SKM-1 treated with dmso at 0.1 percent for 144 hours (cell line): ENCODE measurements around the gene LAMA5.
"Not testable (repeated sequence)": the region's sequence is repeated elsewhere in the genome, so short reads cannot be mapped to it uniquely, and the experiment has no call there.

Experiments
- DNase-seq: peaks from one replicate; lab custom pipeline; 2025; ENCODE audit not compliant: unreplicated experiment; lab: John Stamatoyannopoulos, UW

Gene LAMA5

DNA sequence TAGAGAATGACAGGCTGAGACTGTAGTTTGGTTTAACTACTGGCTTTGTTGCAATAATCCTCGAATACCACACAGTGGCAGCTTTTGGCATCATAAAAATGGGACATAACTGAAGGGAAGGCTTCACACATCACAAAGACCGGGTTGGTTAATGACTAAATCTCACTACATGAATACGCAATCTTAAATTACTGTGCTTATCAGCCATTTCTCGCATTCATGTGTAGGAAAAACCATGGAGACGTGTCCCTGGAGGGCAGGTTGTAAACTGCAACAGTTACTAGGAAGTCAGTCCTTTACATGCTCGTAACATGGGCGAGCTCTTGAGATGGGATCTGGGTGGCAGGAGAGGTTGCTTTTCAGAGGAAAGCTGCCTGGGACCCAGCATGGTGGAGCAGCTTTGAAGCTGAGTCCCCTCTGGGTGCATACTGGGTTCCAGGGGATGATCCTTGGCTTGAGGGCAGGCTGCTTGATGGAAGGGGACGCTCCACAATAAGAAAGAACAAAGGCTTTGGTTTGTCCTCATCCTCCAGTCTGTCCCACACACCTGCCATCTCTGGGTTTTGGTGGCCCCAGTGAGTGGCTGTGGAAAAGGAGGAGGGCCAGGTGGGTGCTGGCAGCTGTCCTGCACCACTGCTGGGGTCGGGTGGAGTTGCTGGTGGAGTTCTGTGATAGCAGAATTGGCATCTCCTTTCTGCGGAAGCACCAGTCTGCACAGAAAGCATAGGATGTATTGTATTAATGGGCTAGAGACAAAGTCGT is 21.9 kb upstream of the LAMA5 start:
- DNase-seq = no peak

DNA sequence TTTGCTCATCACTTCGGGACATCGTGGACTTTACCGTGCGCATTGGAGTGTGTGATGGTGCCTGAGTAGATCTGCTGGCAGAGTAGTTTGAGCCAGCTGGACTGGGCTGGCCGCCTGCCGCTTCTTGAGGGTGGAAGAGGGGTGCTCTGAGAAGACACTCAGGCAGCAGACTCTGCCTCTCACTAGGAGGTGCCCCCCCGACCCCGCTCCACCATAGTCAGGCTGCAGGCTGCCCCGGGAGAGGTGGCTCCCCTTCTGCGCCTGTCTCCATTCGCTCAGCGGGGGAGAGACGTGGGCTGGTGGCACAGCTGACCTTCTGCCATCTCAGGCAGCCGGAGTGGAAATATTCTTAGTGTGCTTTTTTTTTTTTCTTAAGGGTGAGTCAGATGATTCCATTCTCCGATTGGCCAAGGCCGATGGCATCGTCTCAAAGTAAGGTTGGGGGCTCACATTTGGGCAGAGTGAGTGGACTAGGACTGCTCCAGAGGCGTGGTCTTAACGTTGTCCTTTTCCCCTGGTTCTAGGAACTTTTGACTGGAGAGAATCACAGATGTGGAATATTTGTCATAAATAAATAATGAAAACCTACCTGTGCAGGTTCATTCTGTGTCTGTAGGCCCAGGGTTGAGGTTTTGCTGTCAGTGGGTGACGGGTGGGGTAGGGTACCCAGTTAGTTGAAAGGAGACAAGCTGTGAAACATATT is 21.0 kb upstream of the LAMA5 start:
- DNase-seq = no peak

GRCh38 chr20:62387219-62387913 is 20.3 kb upstream of the LAMA5 start:
- DNase-seq = no peak

- DNase-seq = peak; percentile 88
These were observed 19.5 kb upstream of the LAMA5 start, which contains the start of gene RPS21 for GRCh38 chr20:62386383-62387218. RPS21 (plus strand) TSS chr20:62387103; CDS start chr20:62387339, 236 bp downstream.

DNA sequence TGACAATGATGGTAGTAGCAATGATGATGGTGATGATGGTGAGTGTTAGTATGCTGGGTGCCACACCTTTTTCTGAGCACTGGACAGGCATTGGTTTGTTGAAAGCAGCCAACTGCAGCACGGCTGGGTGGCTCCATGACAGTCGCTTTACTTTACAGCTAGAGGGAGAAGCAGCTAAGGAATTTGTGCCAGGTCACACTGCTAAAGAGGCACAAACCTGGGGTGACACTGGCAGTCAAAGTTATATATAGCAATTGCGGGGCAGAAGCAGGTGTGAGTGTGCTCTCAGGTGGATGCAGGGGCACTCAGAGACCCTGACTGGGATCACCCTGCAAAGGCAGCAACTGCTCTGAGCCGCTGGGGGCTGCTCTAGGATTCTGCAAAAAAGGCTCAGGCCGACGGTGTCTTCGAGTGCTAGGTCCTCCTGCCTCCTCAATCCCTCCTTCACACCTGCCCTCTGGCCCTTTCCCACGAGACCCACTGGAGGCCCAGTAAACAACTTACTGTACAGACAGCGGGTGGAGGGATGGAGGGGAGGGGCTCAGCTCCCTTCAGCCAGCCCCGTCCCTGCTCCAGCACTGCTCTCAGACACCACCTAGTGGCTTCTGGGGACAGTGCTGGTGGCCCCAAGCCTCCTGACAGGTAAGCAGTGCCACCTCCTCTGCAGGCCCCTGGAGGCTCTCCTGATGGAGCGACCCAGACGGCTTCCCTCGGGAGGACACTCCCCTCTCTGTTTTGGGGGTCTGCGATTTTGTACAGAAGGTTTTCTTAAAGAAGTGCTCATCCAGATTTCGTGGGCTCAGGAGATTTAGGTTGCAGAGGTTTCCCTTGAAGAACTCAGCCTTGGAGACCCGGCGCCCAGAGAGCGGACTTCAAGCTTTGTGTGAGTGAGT is 15.4 kb upstream of the LAMA5 start:
- DNase-seq = peak; percentile 74

GRCh38 chr20:62381842-62382241 is 14.7 kb upstream of the LAMA5 start:
- no peak for DNase-seq

GRCh38 chr20:62381202-62381797 is 14.2 kb upstream of the LAMA5 start:
- no peak for DNase-seq

GRCh38 chr20:62378215-62378614 is 11.1 kb upstream of the LAMA5 start:
- DNase-seq = no peak

DNA sequence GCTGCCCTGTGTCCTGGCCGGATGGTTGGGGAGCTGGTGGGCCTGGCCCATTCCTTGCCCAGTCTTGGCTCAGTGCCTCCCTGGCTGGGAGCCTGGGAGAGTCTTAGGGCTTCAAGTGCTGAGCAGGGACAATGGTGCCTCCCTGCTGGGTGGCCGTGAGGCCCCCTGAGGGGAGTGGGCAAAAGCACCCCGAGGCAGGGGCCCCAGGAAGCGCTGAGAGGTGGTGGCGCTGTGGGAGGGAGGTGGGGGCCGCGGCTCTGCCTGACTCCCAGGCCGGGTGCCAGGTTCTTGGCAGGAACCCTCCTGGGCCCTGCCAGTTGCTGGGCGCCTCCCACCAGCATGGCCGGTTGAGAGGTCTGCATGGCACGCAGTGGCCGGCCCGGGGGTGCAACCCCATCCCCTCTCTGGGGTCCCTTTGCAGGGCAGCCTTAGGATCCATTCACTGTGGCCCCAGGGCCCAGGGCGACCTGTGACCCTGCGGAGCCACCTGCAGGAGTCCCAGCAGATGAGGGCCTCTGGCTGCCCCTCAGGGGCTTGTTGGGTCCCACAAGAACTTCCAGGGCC is 10.6 kb upstream of the LAMA5 start:
- DNase-seq = no peak

DNA sequence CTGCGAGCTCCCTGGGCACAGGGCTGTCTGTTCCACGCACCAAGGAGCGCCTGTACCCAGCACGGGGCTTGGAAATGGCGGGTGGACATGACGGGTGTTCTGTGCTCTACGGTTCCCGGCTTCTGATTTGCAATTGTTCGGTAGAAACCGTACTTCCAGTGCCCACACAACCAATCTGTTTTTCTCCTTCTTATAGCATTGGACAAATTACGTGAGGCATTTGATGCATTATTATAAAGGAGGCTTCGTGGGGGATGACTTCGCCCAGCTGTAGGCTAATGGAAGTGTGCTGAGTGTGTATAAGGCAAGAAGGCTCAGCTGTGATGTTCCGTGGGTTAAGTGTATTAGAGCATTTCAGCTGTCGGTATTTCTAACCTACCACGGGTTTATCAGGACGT is 10.0 kb upstream of the LAMA5 start:
- DNase-seq = no peak

- DNase-seq = no peak
These were observed 9.3 kb upstream of the LAMA5 start for GRCh38 chr20:62376112-62377063.

GRCh38 chr20:62374331-62375152 is 7.4 kb upstream of the LAMA5 start:
- DNase-seq = no peak

DNA sequence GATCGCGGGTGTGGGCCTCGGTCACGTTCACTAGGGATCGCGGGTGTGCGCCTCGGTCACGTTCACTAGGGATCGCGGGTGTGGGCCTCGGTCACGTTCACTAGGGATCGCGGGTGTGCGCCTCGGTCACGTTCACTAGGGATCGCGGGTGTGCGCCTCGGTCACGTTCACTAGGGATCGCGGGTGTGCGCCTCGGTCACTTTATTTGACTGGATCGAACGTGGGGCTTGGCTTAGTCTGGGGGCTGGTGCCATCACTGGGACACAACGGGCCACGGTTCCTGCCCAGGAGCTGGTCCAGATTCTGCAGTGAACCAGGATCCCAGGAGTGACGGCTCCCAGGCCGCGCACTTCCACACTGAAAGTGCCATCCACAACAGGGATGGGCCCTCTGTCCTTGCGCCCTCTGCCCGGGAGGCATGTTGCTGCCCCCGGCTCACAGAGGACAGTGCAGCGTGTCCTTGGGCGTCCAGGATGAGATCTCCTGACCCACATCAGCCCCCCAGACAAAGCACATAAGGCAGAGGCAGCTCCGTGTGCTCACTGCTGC is 6.6 kb upstream of the LAMA5 start:
- DNase-seq = not testable (repeated sequence)

GRCh38 chr20:62372042-62372993 is 5.2 kb upstream of the LAMA5 start:
- no peak for DNase-seq

DNA sequence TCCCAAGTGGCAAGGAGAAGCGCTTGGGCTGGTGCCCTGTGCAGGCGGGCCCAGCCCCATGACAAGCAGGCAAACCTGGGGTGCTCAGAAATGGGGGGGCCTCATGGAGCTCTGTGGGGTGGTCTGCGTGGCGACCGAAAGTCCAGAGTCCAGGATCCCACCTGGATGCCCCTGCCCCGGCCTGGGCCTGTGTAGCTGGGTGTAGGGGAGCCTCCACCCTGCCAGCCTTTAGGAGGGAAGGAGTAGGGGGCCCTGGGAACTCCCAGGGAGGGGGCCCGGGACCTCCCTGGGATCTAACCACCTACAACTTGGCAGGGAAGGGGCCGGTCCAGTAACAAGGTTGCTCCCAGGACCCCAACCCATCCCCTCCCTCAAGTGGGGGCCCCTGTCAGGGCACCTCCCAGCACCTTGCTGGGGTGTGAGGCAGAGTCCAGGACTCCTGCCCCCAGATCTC is 4.5 kb upstream of the LAMA5 start:
- DNase-seq = no peak
